Neural crest cell (in vitro differentiated cells): ENCODE results near the gene NLRP4. TPM values are rescaled to one million over a fixed set of nuclear protein-coding genes. Genes with fewer than 3 reads are reported as not detected.

Source experiments
- DNase-seq: peaks from one replicate; pipeline ENCODE4 v3.0.0; 2021; ENCODE audit warnings: low read depth, mixed read lengths, low spot score
- H3K27ac Mint-ChIP-seq: one replicate; pipeline ENCODE4 v1.8.0; 2021; ENCODE audit warnings: mild to moderate bottlenecking, mixed read lengths; ENCODE audit not compliant: unreplicated experiment
- H3K27me3 Mint-ChIP-seq: 2 replicates; pipeline ENCODE4 v1.8.0; 2021; ENCODE audit warnings: low read depth, mild to moderate bottlenecking, mixed read lengths
- H3K36me3 Mint-ChIP-seq: 2 replicates; pipeline ENCODE4 v1.8.0; 2021; ENCODE audit warnings: low read depth, mild to moderate bottlenecking, mixed read lengths
- H3K4me1 Mint-ChIP-seq: 2 replicates; pipeline ENCODE4 v1.8.0; 2021; ENCODE audit warnings: mixed read lengths
- H3K4me3 Mint-ChIP-seq: one replicate; pipeline ENCODE4 v1.8.0; 2021; ENCODE audit warnings: mild to moderate bottlenecking, mixed read lengths
- H3K9me3 Mint-ChIP-seq: 2 replicates; pipeline ENCODE4 v1.8.0; 2021; ENCODE audit warnings: mixed read lengths
- CTCF ChIP-seq: fragments of 200-600 bp; sonication (generic); conservative IDR thresholded peaks from 2 replicates; pipeline ENCODE4 v1.5.0; 2021; ENCODE audit warnings: antibody characterized with exemption, mild to moderate bottlenecking
- total RNA-seq: library from RNA; stranded (reverse); gene quantifications from 2 replicates; pipeline ENCODE4 v1.2.1, GENCODE V29; 2021

NLRP4 gene
- total RNA-seq, 1 donor from 2014 or later: not detected

DNA sequence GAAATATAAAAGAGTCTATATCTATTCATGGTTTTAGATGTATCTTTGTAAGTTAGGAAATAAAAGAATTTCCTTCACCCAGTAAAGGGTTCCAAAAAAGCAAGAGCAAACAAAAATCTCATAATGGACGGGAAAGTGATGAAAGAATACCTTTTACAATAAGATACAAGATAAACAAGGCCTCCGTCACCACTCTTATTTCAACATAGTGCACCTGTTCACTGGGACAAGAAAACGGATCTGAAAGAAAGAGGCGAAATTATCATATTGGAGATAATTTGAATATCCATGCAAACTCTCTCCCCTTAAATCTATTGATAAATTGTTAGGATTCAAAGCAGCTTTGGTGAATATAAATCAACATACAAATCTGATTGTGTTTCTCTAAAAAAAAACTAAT, 3.7 kb upstream of the NLRP4 start:
- Mint-ChIP-seq H3K27me3 (no peaks in the 10 kb centered on the region), H3K9me3 (peaks cover 18% of the 10 kb centered on the region), H3K36me3 (peaks cover 4% of the 10 kb centered on the region), H3K27ac (no peak overlapping the region), H3K4me1 (no peaks in the 10 kb centered on the region), H3K4me3 (no peak overlapping the region)
- no peak for DNase-seq
- no peak for TF ChIP-seq CTCF

DNA sequence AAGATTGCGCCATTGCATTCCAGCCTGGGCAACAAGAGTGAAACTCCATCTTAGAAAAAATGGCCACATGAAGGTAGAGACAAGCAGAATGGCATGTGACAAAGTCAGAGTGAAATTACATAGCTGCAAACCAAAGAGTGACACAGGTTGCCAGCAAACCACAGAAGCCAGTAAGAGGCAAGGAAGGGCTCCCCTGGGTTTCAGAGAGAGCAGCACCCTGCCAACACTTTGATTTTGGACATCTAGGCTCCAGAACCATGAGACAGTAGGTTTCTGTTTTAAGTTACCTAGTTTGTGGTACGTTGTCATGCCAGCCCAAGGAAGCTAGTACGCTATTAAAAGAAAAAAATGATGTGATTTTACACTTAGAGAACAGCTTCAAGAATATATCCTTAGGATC, 1.9 kb downstream of the NLRP4 start:
- Mint-ChIP-seq H3K4me1 (no peaks in the 10 kb centered on the region), H3K27ac (no peak overlapping the region), H3K9me3 (peaks cover 23% of the 10 kb centered on the region), H3K27me3 (no peaks in the 10 kb centered on the region), H3K4me3 (no peak overlapping the region), H3K36me3 (peaks cover 8% of the 10 kb centered on the region)
- no peak for TF ChIP-seq CTCF
- DNase-seq: no peak

GRCh38 chr19:55838906-55839305, 2.6 kb downstream of the NLRP4 start:
- Mint-ChIP-seq H3K27me3 (no peaks in the 10 kb centered on the region), H3K9me3 (peaks cover 25% of the 10 kb centered on the region), H3K4me3 (no peak overlapping the region), H3K4me1 (no peaks in the 10 kb centered on the region), H3K27ac (no peak overlapping the region), H3K36me3 (peaks cover 8% of the 10 kb centered on the region)
- no peak for TF ChIP-seq CTCF
- no peak for DNase-seq

- Mint-ChIP-seq H3K4me1 (no peaks in the 10 kb centered on the region), H3K4me3 (no peak overlapping the region), H3K27me3 (no peaks in the 10 kb centered on the region), H3K36me3 (peaks cover 9% of the 10 kb centered on the region), H3K9me3 (peaks cover 17% of the 10 kb centered on the region), H3K27ac (no peak overlapping the region)
- TF ChIP-seq CTCF: no peak
- no peak for DNase-seq
These were observed 18.8 kb downstream of the NLRP4 start for GRCh38 chr19:55855160-55855559.

DNA sequence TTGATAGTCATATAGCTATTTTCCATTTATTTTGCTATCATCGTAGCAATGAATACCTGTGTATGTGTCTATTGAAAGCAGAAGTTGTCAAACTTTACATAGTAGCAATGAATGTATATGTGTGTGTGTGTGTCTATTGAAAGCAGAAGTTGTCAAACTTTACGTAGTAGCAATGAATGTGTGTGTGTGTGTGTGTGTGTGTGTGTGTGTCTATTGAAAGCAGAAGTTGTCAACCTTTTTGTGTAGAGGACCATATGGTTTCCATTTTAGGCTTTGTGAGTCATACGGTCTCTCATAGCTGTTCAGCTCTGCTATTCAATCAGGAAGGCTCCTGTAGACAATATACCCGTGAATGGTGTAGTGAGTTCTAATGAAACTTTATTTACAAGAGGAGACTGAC, 20.8 kb downstream of the NLRP4 start:
- peaks cover 12% of the 10 kb centered on the region for H3K9me3 Mint-ChIP-seq
- H3K36me3 Mint-ChIP-seq: peaks cover 9% of the 10 kb centered on the region

More for the DNA sequence above, 20.8 kb downstream of the NLRP4 start:
- Mint-ChIP-seq H3K27me3 (no peaks in the 10 kb centered on the region), H3K4me3 (no peak overlapping the region), H3K4me1 (no peaks in the 10 kb centered on the region), H3K27ac (no peak overlapping the region)
- TF ChIP-seq CTCF: no peak
- no peak for DNase-seq
